ENCODE results near the gene C1orf52. TPM values are rescaled to one million over a fixed set of nuclear protein-coding genes. Genes with fewer than 3 reads are reported as not detected.
"Not testable (repeated sequence)": the region's sequence is repeated elsewhere in the genome, so short reads cannot be mapped to it uniquely, and the experiment has no call there.

C1orf52 gene
- total and polyA plus RNA-seq, 8 donors: 8.0 to 16.7 (median 10.2) TPM

DNA sequence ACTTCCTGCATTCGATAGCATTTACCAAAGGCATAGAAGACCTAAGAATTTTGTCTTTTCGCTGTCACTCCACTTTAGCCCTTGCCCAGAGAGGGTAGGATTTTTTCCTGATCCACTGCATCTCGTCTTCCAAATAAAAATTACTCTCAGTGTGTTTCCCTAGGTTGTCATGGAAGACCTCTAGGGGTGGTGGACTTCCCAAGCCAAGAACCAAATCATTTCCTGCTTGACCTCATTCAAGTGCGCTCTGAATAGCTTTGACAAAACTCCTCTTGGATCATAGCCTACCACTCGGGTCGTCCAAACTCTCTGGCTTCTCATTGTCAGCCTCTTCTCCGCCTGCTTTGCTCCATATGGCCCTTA lies 431 bp upstream of the C1orf52 start:
- Histone ChIP-seq H3K4me3 (peak overlapping the region in 3 of 4 donors; percentile 78 to 90 (median 78)), H3K9me3 (no peaks in the 10 kb centered on the region), H3K27me3 (no peaks in the 10 kb centered on the region), H3K36me3 (no peaks in the 10 kb centered on the region), H3K27ac (peak overlapping the region; percentile 28 to 73 (median 54)), H3K4me1 (peaks cover 35 to 41% (median 38%) of the 10 kb centered on the region in 3 donors)
- TF ChIP-seq CTCF (IDR thresholded peaks at IDR 0.05): no peak
- peak in 1 of 6 donors; percentile 19 for DNase-seq
- intact Hi-C loops (cut with DNase I): loop anchor here in 2 of 3 donors (5.0 to 10.0 kb wide), 3 partner anchors 55 to 315 kb away; partner anchors contain the start of gene SYDE2 (in 1 of the 2)
- peak; percentile 5 to 28 (median 14) for ATAC-seq
- no peak for FAIRE-seq
- 31 to 37% methylated on average over 7 of the region's 7 CpGs for WGBS, 2 donors

GRCh38 chr1:85258536-85259117 lies 835 bp downstream of the C1orf52 start:
- Histone ChIP-seq H3K4me3 (peak overlapping the region; percentile 78 to 90 (median 78)), H3K27me3 (no peaks in the 10 kb centered on the region), H3K9me3 (no peaks in the 10 kb centered on the region), H3K4me1 (peaks cover 30 to 37% (median 31%) of the 10 kb centered on the region in 3 donors), H3K27ac (no peak overlapping the region), H3K36me3 (no peaks in the 10 kb centered on the region)
- DNase-seq (no peak), ATAC-seq (peak in 3 of 4 donors; percentile 4 to 15 (median 4)), FAIRE-seq (no peak)
- 2 to 3% methylated on average over 19 of the region's 19 CpGs for WGBS, 2 donors
- TF ChIP-seq CTCF (IDR thresholded peaks at IDR 0.05): no peak
- intact Hi-C loops (cut with DNase I): loop anchor here in 2 of 3 donors (5.0 to 10.0 kb wide), 3 partner anchors 54 to 314 kb away; partner anchors contain the start of gene SYDE2 (in 1 of the 2)

- WGBS, 2 donors: 74 to 94% methylated on average over 3 of the region's 3 CpGs
- H3K4me3 ChIP-seq; H3K36me3 ChIP-seq; FAIRE-seq; intact Hi-C loops (cut with DNase I); H3K9me3 ChIP-seq; DNase-seq; ATAC-seq; H3K4me1 ChIP-seq; H3K27me3 ChIP-seq; H3K27ac ChIP-seq: not testable (repeated sequence)
These were observed 10.4 kb downstream of the C1orf52 start for GRCh38 chr1:85249042-85249441.

- no peak overlapping the region for H3K27ac ChIP-seq
- no peaks in the 10 kb centered on the region for H3K27me3 ChIP-seq
- no peaks in the 10 kb centered on the region for H3K9me3 ChIP-seq
- H3K4me3 ChIP-seq: no peak overlapping the region
- DNase-seq (no peak), ATAC-seq (no peak), FAIRE-seq (no peak)
- peaks cover 0 to 13% (median 3%) of the 10 kb centered on the region in 3 donors for H3K4me1 ChIP-seq
- no peak for TF ChIP-seq CTCF (IDR thresholded peaks at IDR 0.05)
- no peaks in the 10 kb centered on the region for H3K36me3 ChIP-seq
- intact Hi-C loops (cut with DNase I): no loop called here
- 43 to 55% methylated on average over 1 of the region's 1 CpG for WGBS, 2 donors
These were observed 13.6 kb downstream of the C1orf52 start for GRCh38 chr1:85245891-85246290.

GRCh38 chr1:85245456-85245855 lies 14.0 kb downstream of the C1orf52 start:
- intact Hi-C loops (cut with DNase I): no loop called here
- no peak overlapping the region for H3K27ac ChIP-seq

More at GRCh38 chr1:85245456-85245855, 14.0 kb downstream of the C1orf52 start:
- ATAC-seq (no peak), FAIRE-seq (no peak), DNase-seq (no peak)
- H3K4me1 ChIP-seq: peaks cover 0 to 13% (median 8%) of the 10 kb centered on the region in 3 donors
- WGBS, 2 donors: 83% methylated on average over 1 of the region's 1 CpG
- no peaks in the 10 kb centered on the region for H3K27me3 ChIP-seq
- H3K9me3 ChIP-seq: no peaks in the 10 kb centered on the region
- H3K36me3 ChIP-seq: no peaks in the 10 kb centered on the region
- TF ChIP-seq CTCF (IDR thresholded peaks at IDR 0.05): no peak
- H3K4me3 ChIP-seq: no peak overlapping the region

Measured in pancreas (tissue), 10 donors.